Loucy (cell line): ENCODE measurements around the gene B3GAT3.

Experiments
- H2AFZ ChIP-seq: fragments of 200-600 bp; sonication (generic); 2 replicates; pipeline ENCODE4 v1.6.0; 2016; ENCODE audit warnings: antibody characterized with exemption, mild to moderate bottlenecking, low read length, moderate library complexity
- H3F3A ChIP-seq: fragments of 200-600 bp; 2 replicates; pipeline ENCODE4 v1.6.0; 2016; ENCODE audit warnings: antibody characterized with exemption, low read depth, mild to moderate bottlenecking
- H3K27me3 ChIP-seq: fragments of 200-600 bp; sonication (generic); 2 replicates; pipeline ENCODE4 v1.6.1; 2014; ENCODE audit warnings: low read length, mild to moderate bottlenecking; ENCODE audit not compliant: insufficient read depth, poor library complexity, severe bottlenecking
- H3K36me3 ChIP-seq: fragments of 200-600 bp; sonication (generic); 2 replicates; pipeline ENCODE4 v1.6.1; 2016; ENCODE audit warnings: low read length; ENCODE audit not compliant: insufficient read depth
- H3K4me1 ChIP-seq: fragments of 200-600 bp; sonication (generic); 2 replicates; pipeline ENCODE4 v1.5.1; 2014; ENCODE audit warnings: low read length, mild to moderate bottlenecking; ENCODE audit not compliant: insufficient read depth, poor library complexity, severe bottlenecking
- H3K4me2 ChIP-seq: fragments of 200-600 bp; sonication (generic); 2 replicates; pipeline ENCODE4 v1.6.0; 2014; ENCODE audit warnings: antibody characterized with exemption, low read length, low read depth, mild to moderate bottlenecking; ENCODE audit not compliant: poor library complexity, severe bottlenecking
- H3K4me3 ChIP-seq: fragments of 200-600 bp; sonication (generic); 2 replicates; pipeline ENCODE4 v1.5.1; 2014; ENCODE audit warnings: low read length, mild to moderate bottlenecking, mixed read lengths; ENCODE audit not compliant: poor library complexity, severe bottlenecking
- H3K79me2 ChIP-seq: fragments of 200-600 bp; sonication (generic); 2 replicates; pipeline ENCODE4 v1.6.1; 2014; ENCODE audit warnings: low read length; ENCODE audit not compliant: insufficient read depth
- H3K9ac ChIP-seq: fragments of 200-600 bp; sonication (generic); 2 replicates; pipeline ENCODE4 v1.6.0; 2014; ENCODE audit warnings: mild to moderate bottlenecking, low read depth, low read length, moderate library complexity; ENCODE audit not compliant: poor library complexity, severe bottlenecking
- H3K9me2 ChIP-seq: fragments of 200-600 bp; sonication (generic); replicated peaks from 2 replicates; pipeline ENCODE4 v1.6.1; 2016; ENCODE audit warnings: low read depth, low read length, mixed read lengths
- H3K9me3 ChIP-seq: fragments of 200-600 bp; sonication (generic); 2 replicates; pipeline ENCODE4 v1.6.1; 2014; ENCODE audit warnings: mild to moderate bottlenecking, antibody characterized with exemption, low read length, low read depth; ENCODE audit not compliant: insufficient read depth
- H4K20me1 ChIP-seq: fragments of 200-600 bp; sonication (generic); 2 replicates; pipeline ENCODE4 v1.6.0; 2014; ENCODE audit warnings: antibody characterized with exemption, low read length, mild to moderate bottlenecking; ENCODE audit not compliant: insufficient read depth, poor library complexity, severe bottlenecking
- CTCF ChIP-seq: fragments of 200-600 bp; sonication (generic); conservative IDR thresholded peaks from 2 replicates; pipeline ENCODE4 v1.5.1; 2014; ENCODE audit warnings: mild to moderate bottlenecking, antibody characterized with exemption, low read length
- EZH2phosphoT487 ChIP-seq: fragments of 200-600 bp; IDR thresholded peaks from 2 replicates; pipeline ENCODE4 v1.6.1; 2018; ENCODE audit warnings: antibody characterized with exemption, mild to moderate bottlenecking, moderate library complexity, borderline replicate concordance

Gene B3GAT3

GRCh38 chr11:62621567-62622470, at the start of gene B3GAT3:
TSS of gene B3GAT3 (minus strand) at chr11:62621986. CDS start at chr11:62621947, 39 bp downstream.
- H3K79me2 ChIP-seq = peaks cover 21% of the 10 kb centered on the region
- peaks cover 12% of the 10 kb centered on the region for H3K4me1 ChIP-seq
- no peaks in the 10 kb centered on the region for H3K9me3 ChIP-seq
- no peaks in the 10 kb centered on the region for H4K20me1 ChIP-seq
- peaks cover 20% of the 10 kb centered on the region; the same call in 1 of the 2 replicates for H3K36me3 ChIP-seq
- H3K9ac ChIP-seq = peak within 1 kb of the TSS; percentile 88
- peak within 1 kb of the TSS; percentile 52; the same call in 1 of the 2 replicates for H2AFZ ChIP-seq
- H3K27me3 ChIP-seq = no peaks in the 10 kb centered on the region
- H3K4me2 ChIP-seq = peak within 1 kb of the TSS; percentile 89
- no peaks in the 10 kb centered on the region for H3K9me2 ChIP-seq
- H3F3A ChIP-seq = peaks cover 15% of the 10 kb centered on the region
- H3K4me3 ChIP-seq = peak within 1 kb of the TSS; percentile 83
- TF ChIP-seq CTCF = no peak
- no peak for TF ChIP-seq EZH2phosphoT487

GRCh38 chr11:62671236-62671607, 49.4 kb upstream of the B3GAT3 start:
- no peaks in the 10 kb centered on the region for H3K9me3 ChIP-seq
- H3F3A ChIP-seq = no peaks in the 10 kb centered on the region; the same call in 1 of the 2 replicates
- no peaks in the 10 kb centered on the region for H3K9me2 ChIP-seq
- peaks cover 23% of the 10 kb centered on the region for H4K20me1 ChIP-seq
- H3K27me3 ChIP-seq = no peaks in the 10 kb centered on the region
- H3K4me1 ChIP-seq = peaks cover 42% of the 10 kb centered on the region
- H3K4me3 ChIP-seq = peak overlapping the region; percentile 80
- H3K9ac ChIP-seq = peak overlapping the region; percentile 91
- no peaks in the 10 kb centered on the region; the same call in 1 of the 2 replicates for H3K36me3 ChIP-seq
- H2AFZ ChIP-seq = peak overlapping the region; percentile 91
- peak overlapping the region; percentile 87 for H3K4me2 ChIP-seq
- peaks cover 73% of the 10 kb centered on the region for H3K79me2 ChIP-seq
- TF ChIP-seq CTCF (no peak), EZH2phosphoT487 (no peak)

- Histone ChIP-seq H3K27me3 (no peaks in the 10 kb centered on the region), H3K9ac (peak overlapping the region; percentile 91), H3F3A (peaks cover 3% of the 10 kb centered on the region; the same call in 1 of the 2 replicates)
These were observed 47.8 kb upstream of the B3GAT3 start for GRCh38 chr11:62669420-62670161.

More at GRCh38 chr11:62669420-62670161, 47.8 kb upstream of the B3GAT3 start:
- Histone ChIP-seq H3K36me3 (no peaks in the 10 kb centered on the region; the same call in 1 of the 2 replicates), H2AFZ (no peak overlapping the region), H3K9me3 (no peaks in the 10 kb centered on the region), H3K4me2 (peak overlapping the region; percentile 87), H4K20me1 (peaks cover 27% of the 10 kb centered on the region), H3K9me2 (no peaks in the 10 kb centered on the region), H3K79me2 (peaks cover 77% of the 10 kb centered on the region), H3K4me1 (peaks cover 52% of the 10 kb centered on the region), H3K4me3 (no peak overlapping the region)
- no peak for TF ChIP-seq CTCF
- no peak for TF ChIP-seq EZH2phosphoT487
